GM10248 (cell line): ENCODE data around the gene HUS1.

Experiments used
- CTCF ChIA-PET: fragments of 300-600 bp; sonication (Branson Sonifier 250); formaldehyde crosslinking; extraction: SDS; loops from one replicate; lab custom pipeline; 2021; ENCODE audit warnings: antibody characterized with exemption; lab: Yijun Ruan, JAX
- POLR2A ChIA-PET: fragments of 350-650 bp; sonication (Branson Sonifier 250); formaldehyde crosslinking; extraction: SDS; loops from one replicate; lab custom pipeline; 2020; ENCODE audit warnings: antibody characterized with exemption; lab: Yijun Ruan, JAX
- DNase-seq: peaks from one replicate; pipeline ENCODE4 v3.0.0; 2012; ENCODE audit errors: extremely low spot score
- TF ChIP-seq, protein P1 (sequence below): IDR thresholded peaks from 2 replicates; pipeline ENCODE4 v1.5.1; 2012; ENCODE audit warnings: mild to moderate bottlenecking, low read depth; ENCODE audit errors: extremely low read depth, missing control alignments, control extremely low read depth

The HUS1 gene

DNA sequence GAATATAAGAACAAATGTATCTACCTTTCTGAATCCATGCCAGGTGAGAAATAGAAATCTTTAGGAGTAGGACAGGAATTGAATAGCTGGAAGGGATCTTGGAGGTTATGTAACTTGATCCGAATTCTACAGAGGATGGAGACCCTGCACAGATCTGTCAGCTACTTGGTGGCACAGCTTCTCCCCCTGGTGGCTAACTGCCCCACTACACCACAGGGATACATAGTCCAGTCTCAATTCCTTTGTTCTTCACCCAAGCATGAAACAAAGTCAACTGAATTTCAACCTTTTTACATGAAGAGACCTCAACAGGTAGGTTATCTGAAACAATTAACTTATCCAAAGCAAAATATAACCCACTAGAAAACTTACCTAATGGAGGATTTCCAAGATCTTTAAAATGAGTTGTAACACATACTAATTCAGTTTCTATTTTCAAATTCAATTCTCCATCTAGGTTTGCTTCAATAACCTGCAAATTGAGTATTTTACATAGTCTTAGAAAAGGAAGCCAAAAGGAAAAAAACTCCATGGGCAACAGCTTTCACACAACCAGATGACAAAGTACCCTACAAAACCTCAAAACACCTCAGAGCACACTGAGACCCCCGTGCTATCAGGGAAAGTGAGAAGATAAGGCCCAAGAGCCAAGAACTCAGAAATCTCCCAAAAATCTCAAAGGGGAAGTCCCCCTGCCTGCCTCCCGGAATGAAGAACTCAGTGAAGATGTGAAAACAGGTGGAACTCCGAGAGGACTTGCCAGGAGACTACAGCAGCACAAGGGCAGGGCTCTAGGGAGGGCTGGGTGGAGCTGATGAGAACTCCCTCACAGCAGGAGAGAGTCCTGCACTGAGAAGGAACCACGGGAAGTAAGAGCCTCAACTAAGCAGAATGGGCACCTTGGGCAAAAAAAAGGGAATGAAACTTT is 10.3 kb downstream of the HUS1 start:
- DNase-seq = peak; percentile 73
- POLR2A ChIA-PET = interaction anchor here (0.9 kb wide), 1 partner anchor 10 kb away, joined by 3 read pairs; the partner anchor contains the start of gene HUS1

DNA sequence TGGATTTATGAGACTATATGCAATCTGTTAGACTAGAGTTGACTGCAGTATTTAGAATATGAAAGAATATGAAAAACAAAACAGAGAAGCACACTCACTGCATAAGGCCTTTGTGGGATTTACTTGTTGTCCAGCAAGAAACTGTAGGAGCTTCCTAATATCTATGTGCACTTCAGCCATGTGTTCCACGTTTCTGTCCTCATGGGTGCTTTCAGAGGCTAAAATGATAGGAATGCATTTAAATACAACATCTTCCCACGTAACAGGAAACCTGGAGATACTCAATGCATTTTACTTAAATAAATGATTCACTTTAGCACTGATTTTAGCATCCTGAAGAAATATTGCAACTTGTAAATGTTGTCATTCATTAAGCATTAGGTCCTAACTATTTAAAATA is 11.7 kb downstream of the HUS1 start:
- TF ChIP-seq, protein P1, sequence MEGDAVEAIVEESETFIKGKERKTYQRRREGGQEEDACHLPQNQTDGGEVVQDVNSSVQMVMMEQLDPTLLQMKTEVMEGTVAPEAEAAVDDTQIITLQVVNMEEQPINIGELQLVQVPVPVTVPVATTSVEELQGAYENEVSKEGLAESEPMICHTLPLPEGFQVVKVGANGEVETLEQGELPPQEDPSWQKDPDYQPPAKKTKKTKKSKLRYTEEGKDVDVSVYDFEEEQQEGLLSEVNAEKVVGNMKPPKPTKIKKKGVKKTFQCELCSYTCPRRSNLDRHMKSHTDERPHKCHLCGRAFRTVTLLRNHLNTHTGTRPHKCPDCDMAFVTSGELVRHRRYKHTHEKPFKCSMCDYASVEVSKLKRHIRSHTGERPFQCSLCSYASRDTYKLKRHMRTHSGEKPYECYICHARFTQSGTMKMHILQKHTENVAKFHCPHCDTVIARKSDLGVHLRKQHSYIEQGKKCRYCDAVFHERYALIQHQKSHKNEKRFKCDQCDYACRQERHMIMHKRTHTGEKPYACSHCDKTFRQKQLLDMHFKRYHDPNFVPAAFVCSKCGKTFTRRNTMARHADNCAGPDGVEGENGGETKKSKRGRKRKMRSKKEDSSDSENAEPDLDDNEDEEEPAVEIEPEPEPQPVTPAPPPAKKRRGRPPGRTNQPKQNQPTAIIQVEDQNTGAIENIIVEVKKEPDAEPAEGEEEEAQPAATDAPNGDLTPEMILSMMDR = no peak
- POLR2A ChIA-PET = interaction anchor here (0.7 kb wide), 1 partner anchor 23 kb away, joined by 5 read pairs; no protein-coding TSS in a partner anchor
- CTCF ChIA-PET = interaction anchor here (0.8 to 9.3 kb wide), 5 partner anchors 17 to 142 kb away, joined by 3 to 126 read pairs (median 23); partner anchors contain the start of gene PKD1L1
- DNase-seq = no peak

More for the DNA sequence above, 10.3 kb downstream of the HUS1 start:
- TF ChIP-seq, protein P1 = peak; percentile 79
- CTCF ChIA-PET = interaction anchor here (0.6 to 9.3 kb wide), 18 partner anchors 9 to 141 kb away, joined by 3 to 126 read pairs (median 6); partner anchors contain the start of genes PKD1L1 and UPP1

DNA sequence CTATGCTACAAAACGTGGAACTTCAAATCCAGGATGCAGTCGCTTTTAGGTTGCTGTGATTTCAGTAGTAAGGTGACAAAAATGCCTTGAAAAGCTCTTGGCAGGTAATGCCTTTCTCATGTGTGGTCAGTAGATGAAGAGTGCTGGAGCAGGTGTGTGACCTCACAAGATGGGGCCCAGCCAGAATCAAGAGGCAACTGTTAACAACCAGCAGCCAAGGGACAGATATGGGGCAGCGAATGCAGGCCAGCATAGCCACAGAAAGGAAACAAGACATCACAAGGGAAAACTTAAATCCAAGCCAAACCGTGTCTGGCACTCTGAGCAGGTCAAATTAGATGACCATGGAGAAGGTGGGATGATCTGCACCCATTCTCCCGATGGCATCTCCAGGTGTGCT is 12.3 kb downstream of the HUS1 start:
- ChIA-PET POLR2A (no interaction called here), CTCF (interaction anchor here (0.8 to 9.3 kb wide), 7 partner anchors 10 to 143 kb away, joined by 3 to 126 read pairs (median 3); partner anchors contain the start of gene PKD1L1)
- no peak for DNase-seq
- TF ChIP-seq, protein P1 = no peak

DNA sequence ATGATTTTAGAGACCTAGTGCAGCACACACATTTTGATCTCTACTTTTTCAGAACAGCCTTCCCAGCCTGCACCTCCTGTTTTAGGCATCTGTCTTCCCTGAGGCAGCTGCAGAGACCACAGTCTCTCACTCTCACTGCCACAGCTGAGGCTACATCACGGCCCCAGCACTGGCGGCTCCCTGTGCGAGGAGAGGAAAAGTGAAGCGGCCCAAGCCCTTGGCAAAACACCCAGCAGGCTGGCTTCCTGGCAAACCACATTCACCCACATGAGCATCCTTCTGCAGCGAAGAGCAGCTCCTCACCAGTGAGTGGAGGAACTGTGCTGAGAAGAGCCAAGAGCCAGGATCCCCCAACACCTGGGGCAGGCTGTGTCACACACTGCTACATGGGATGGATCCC is 14.0 kb downstream of the HUS1 start:
- DNase-seq = no peak
- POLR2A ChIA-PET = no interaction called here
- TF ChIP-seq, protein P1 = no peak
- CTCF ChIA-PET = interaction anchor here (1.1 to 9.3 kb wide), 5 partner anchors 15 to 145 kb away, joined by 4 to 126 read pairs (median 6); partner anchors contain the start of gene PKD1L1

DNA sequence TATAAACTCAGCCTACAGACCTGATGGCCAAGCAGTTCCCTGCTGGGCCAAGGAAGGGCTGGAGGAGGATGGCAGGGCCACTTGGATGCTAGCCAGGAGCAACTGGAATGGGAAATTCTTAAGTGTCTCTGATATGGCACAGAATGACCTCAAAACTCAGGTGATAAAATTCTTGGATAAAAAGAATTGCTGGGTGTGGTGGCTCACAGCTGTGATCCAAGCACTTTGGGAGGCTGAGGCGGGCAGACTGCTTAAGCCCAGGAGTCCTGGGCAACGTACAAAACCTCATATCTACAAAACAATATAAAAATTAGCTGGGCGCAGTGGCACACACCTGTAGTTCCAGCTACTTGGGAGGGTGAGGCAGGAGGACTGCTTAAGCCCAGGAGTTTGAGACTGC is 17.2 kb downstream of the HUS1 start:
- TF ChIP-seq, protein P1 = no peak
- ChIA-PET CTCF (interaction anchor here (0.7 to 9.3 kb wide), 4 partner anchors 12 to 159 kb away, joined by 3 to 126 read pairs (median 52); partner anchors contain the start of gene PKD1L1), POLR2A (no interaction called here)

DNA sequence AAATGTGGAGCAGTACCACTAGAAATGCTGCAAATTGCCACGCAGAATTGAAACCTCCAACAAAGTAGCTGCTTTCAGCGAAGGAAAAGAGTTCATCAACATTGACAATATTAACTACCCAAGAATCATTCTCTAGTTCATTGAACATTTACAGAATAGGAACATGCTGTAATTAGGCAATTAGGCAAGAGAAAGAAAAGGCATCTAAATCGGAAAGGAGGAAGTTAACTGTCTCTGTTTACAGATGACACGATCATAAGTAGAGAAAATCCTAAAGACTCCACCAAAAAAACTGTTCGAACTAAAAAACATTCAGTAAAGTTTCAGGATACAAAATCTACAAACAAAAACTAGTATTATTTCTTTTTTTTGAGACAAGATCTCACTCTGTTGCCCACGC is 22.3 kb downstream of the HUS1 start:
- TF ChIP-seq, protein P1 = no peak
- no peak for DNase-seq
- ChIA-PET CTCF (interaction anchor here (0.7 to 2.3 kb wide), 3 partner anchors 12 to 13 kb away, joined by 4 to 15 read pairs (median 12); no protein-coding TSS in a partner anchor), POLR2A (no interaction called here)

More for the DNA sequence above, 17.2 kb downstream of the HUS1 start:
- no peak for DNase-seq
